ENCODE measurements around the gene TMEM178B.

The TMEM178B gene

DNA sequence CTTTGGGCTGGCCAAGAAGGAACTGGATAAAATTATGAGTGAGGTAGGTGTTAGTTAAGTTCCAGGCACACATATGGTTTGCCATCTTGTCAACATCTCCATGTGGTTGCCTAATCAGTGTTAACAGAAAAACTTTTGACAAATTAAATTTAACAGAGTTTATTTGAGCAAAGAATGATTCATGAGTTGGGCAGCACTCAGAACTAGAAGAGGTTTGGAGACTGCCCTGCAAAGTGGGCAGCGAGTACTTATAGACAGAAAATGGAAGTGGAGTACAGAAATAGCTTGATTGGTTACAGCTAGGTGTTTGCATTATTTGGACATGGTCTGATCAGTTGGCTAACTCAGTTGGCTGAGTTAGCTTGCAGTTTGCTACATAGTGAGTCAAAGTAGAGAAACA is 439.9 kb downstream of the TMEM178B start:
- TF ChIP-seq, protein P1, sequence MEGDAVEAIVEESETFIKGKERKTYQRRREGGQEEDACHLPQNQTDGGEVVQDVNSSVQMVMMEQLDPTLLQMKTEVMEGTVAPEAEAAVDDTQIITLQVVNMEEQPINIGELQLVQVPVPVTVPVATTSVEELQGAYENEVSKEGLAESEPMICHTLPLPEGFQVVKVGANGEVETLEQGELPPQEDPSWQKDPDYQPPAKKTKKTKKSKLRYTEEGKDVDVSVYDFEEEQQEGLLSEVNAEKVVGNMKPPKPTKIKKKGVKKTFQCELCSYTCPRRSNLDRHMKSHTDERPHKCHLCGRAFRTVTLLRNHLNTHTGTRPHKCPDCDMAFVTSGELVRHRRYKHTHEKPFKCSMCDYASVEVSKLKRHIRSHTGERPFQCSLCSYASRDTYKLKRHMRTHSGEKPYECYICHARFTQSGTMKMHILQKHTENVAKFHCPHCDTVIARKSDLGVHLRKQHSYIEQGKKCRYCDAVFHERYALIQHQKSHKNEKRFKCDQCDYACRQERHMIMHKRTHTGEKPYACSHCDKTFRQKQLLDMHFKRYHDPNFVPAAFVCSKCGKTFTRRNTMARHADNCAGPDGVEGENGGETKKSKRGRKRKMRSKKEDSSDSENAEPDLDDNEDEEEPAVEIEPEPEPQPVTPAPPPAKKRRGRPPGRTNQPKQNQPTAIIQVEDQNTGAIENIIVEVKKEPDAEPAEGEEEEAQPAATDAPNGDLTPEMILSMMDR (IDR thresholded peaks at IDR 0.05; ENCODE audit: unreplicated experiment in 3 of 3), result no peak
- Mint-ChIP-seq H3K9me3 (peaks cover 6% of the 10 kb centered on the region), H3K27ac (no peak overlapping the region), H3K27me3 (ENCODE audit: low read depth) (peaks cover 50% of the 10 kb centered on the region), H3K4me3 (no peak overlapping the region), H3K36me3 (ENCODE audit: low read depth) (no peaks in the 10 kb centered on the region), H3K4me1 (peaks cover 9% of the 10 kb centered on the region)

DNA sequence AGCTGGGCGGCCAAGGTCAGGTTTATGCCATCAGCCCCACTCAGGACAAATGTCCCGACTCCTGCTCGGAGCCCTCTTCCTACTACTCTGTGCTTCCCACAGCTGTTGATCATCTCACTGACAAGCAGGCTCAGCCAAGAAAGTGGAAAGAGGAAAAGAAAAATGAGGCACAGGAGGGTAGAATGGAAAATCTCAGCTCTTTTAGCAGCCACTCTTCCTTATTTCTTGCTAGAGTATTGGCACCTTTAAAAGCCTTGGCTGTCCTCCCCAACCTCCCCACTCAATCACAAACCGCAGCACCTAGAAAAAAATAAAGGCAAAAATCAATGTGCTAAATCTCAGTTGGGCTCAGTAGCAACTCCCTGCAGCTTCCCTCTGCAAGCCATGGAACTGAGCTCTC is 442.1 kb downstream of the TMEM178B start:
- Mint-ChIP-seq H3K4me1 (peaks cover 6% of the 10 kb centered on the region), H3K27me3 (ENCODE audit: low read depth) (peaks cover 52% of the 10 kb centered on the region), H3K36me3 (ENCODE audit: low read depth) (no peaks in the 10 kb centered on the region), H3K27ac (no peak overlapping the region), H3K4me3 (no peak overlapping the region), H3K9me3 (peaks cover 6% of the 10 kb centered on the region)
- TF ChIP-seq, protein P1 (IDR thresholded peaks at IDR 0.05; ENCODE audit: unreplicated experiment in 3 of 3), result no peak

DNA sequence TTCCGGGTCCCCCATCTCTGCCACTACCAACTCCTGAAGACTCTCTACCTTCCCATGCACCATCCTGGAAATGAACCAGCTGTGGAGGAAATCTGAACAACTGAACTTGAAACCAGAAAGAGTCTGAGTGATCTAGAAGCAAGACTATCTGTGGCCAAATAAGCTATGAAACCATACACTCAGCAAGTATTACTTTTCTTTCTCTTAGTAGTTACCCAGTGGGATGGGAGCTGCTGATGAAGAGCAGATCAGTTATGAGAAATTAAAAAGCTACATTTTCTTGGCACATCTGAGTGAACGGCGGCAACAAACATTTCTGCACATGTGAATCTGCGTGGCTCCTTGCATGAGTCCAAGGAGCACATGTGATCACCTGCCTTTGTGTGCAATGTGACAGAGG is 445.8 kb downstream of the TMEM178B start:
- no peaks in the 10 kb centered on the region for H3K4me1 Mint-ChIP-seq
- no peaks in the 10 kb centered on the region for H3K9me3 Mint-ChIP-seq
- H3K4me3 Mint-ChIP-seq, result no peak overlapping the region
- no peak overlapping the region for H3K27ac Mint-ChIP-seq
- TF ChIP-seq, protein P1 (IDR thresholded peaks at IDR 0.05; ENCODE audit: unreplicated experiment in 3 of 3), result no peak
- H3K36me3 Mint-ChIP-seq (ENCODE audit: low read depth), result no peaks in the 10 kb centered on the region
- peaks cover 15% of the 10 kb centered on the region for H3K27me3 Mint-ChIP-seq (ENCODE audit: low read depth)

DNA sequence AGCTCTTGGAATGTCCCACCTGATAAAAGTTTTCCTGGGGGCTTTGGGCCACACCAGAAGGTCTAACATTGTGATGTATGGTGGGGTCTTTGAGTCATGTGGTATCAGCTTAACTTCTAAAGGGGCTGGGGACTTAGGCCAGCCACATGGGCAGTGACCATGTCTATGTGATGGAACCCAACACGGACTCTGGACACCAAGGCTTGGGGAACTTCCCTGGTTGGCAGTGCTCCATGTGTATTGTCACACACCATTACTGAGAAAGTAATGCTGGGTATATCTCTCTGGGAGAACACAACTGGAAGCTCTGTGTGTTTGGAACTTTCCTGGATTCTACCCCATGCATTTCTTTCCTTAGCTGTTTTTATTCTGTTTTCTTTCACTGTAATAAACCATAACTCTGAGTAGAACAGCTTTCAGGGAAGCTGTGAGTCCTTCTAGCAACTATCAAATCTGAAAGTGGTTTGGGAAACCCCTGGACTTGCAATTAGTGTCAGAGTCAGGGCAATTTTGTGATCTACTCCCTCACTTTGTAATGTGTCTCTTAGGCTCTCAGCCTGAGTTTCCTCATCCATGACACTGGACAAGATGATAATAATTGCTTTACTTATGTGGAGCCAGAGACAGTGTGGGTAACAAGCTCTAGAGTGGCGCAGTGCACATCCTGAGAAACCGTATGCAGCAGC is 448.9 kb downstream of the TMEM178B start:
- Mint-ChIP-seq H3K4me1 (no peaks in the 10 kb centered on the region), H3K27me3 (ENCODE audit: low read depth) (peaks cover 7% of the 10 kb centered on the region), H3K9me3 (no peaks in the 10 kb centered on the region), H3K4me3 (no peak overlapping the region), H3K27ac (no peak overlapping the region), H3K36me3 (ENCODE audit: low read depth) (no peaks in the 10 kb centered on the region)
- TF ChIP-seq, protein P1 (IDR thresholded peaks at IDR 0.05; ENCODE audit: unreplicated experiment in 3 of 3), result no peak

DNA sequence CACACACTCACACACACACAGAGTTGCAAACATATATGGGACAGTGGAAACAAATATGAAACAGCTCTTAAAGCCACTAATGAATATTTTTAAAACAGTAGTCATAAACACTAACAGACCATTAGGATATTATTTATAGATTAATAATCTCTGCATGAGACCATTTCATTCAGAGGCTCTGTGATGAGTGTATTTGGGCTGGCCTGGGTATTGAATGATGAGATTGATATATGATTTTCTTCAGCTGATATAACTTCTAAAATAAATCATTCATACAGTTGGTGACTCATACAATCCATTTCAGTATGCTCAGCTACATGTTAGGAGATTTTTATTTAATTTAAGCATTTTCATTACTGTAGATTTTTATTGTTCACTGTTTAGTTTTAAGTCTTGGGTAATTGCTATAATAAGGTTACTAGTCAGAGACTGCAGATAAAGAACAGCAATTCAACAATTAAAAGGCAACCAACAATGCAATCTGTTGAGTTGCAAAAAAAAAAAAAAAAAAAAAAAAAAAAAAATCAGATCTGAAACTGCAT is 452.2 kb downstream of the TMEM178B start:
- Mint-ChIP-seq H3K27ac (no peak overlapping the region), H3K4me1 (no peaks in the 10 kb centered on the region), H3K9me3 (no peaks in the 10 kb centered on the region), H3K36me3 (ENCODE audit: low read depth) (no peaks in the 10 kb centered on the region), H3K4me3 (no peak overlapping the region), H3K27me3 (ENCODE audit: low read depth) (peaks cover 8% of the 10 kb centered on the region)
- TF ChIP-seq, protein P1 (IDR thresholded peaks at IDR 0.05; ENCODE audit: unreplicated experiment in 3 of 3), result no peak

DNA sequence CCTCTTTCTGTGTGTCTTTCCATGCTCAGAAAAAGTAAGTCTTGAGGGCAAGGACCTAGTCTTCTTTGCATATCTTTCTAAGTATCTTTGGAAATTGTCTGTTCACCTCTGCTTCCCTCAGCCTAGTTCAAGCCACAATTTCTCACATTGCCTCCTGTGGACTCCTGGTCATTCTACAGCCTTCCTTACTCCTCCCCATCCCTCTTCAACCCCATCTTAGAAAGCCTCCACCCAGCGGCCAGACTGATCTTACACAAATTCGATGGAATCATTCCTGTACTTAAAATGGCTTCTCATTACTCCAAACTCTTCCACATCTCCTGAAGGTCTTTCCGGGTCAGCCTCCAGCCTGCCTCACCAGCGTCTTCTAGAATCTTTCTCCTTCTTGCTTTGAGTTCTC is 453.2 kb downstream of the TMEM178B start:
- TF ChIP-seq, protein P1 (IDR thresholded peaks at IDR 0.05; ENCODE audit: unreplicated experiment in 3 of 3), result no peak
- H3K27me3 Mint-ChIP-seq (ENCODE audit: low read depth), result peaks cover 8% of the 10 kb centered on the region

More for the DNA sequence above, 453.2 kb downstream of the TMEM178B start:
- no peaks in the 10 kb centered on the region for H3K9me3 Mint-ChIP-seq
- no peak overlapping the region for H3K27ac Mint-ChIP-seq
- no peaks in the 10 kb centered on the region for H3K36me3 Mint-ChIP-seq (ENCODE audit: low read depth)
- H3K4me3 Mint-ChIP-seq, result no peak overlapping the region
- no peaks in the 10 kb centered on the region for H3K4me1 Mint-ChIP-seq
